ENCODE measurements around the gene WDR86.

GRCh38 chr7:151363182-151363581 lies 46.7 kb downstream of the WDR86 start:
- TF ChIP-seq NR3C1 (IDR thresholded peaks at IDR 0.05) (no peak), CTCF (IDR thresholded peaks at IDR 0.05) (no peak), NFE2L2 (conservative IDR thresholded peaks at IDR 0.05; ENCODE audit: low read length) (no peak), POLR2A (IDR thresholded peaks at IDR 0.05; ENCODE audit: low read length) (no peak), REST (IDR thresholded peaks at IDR 0.05) (no peak), RARB (CRISPR knock-in tag; IDR thresholded peaks at IDR 0.05) (no peak), SMC3 (IDR thresholded peaks at IDR 0.05) (no peak), ESRRA (IDR thresholded peaks at IDR 0.05; ENCODE audit: borderline replicate concordance, low read length) (no peak)

Data from A549 (cell line).